GM18502 (cell line): Measurements from ENCODE around the gene GPR108.

Experiments used
- ATAC-seq: cut with Tn5 transposase; IDR thresholded peaks from one replicate; pipeline ENCODE4 v1.9.1; 2021; ENCODE audit warnings: mild to moderate bottlenecking; ENCODE audit not compliant: unreplicated experiment, poor library complexity

Gene GPR108

DNA sequence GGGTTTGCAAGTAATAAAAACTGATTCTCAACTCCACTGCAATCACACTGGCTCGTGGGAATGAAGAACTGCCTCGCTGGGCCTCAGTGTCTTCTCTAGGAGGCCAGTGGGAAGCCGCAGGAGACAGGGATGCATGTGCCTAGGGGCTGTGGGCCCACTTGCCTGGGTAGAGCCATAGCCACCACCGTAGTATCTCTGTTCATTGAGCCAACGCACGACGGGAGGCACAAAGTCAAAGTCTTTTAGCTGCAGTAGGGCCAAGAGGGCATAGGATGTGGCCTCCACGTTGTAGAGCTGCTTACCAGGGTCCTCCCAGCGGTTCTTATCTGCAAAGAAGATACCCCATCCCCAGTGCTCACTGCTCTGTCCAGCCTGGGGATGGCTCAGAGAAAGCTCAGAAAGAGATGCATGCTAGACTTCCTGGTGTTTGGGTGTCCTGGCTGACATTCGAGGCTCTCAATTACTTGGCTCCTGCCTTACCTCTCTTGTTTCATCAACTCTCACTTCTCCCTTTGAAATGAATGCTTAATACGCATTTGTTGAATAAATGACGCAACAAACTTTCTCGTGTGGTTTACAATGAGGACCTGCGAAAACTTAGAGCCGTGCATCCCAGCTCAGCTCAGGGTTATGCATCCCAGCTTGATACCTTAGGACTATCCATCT, 51.3 kb downstream of the GPR108 start:
- no peak for ATAC-seq

DNA sequence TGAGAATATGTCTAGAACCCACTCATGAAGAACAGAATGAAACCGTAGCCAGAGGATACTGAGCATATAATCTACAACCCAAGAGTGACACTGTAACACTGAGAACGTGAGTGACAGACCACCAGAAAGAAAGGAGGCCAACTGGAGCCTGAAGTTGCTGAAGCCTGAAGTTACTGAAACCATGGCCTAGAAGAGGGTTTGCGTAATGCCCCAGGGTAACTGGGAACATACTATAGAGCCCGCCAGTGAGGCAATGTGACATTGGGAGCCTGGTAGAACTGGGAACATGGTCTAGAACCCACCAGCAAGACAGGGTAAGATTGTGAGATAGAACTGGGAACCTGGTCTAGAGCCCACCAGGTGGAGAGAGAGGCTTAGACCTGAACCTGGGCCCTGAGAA, 51.9 kb downstream of the GPR108 start:
- ATAC-seq, result no peak

DNA sequence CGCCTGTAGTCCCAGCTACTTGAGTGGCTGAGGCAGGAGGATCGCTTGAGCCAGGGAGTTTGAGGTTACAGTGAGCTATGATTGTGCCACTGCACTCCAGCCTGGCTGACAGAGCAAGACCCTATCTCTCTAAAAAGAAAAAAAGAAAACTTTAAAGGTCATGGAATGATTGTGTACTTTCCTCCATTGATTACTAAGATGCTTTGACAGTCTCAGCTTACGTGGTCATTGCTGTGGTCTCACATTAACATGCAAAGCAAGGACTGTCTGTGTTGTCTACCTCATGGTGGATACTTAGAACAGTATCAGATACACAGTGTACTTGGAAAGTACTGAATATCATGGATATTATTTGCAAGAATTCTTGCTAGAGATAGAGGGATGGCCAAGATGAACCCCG, 53.4 kb downstream of the GPR108 start:
- ATAC-seq, result no peak

DNA sequence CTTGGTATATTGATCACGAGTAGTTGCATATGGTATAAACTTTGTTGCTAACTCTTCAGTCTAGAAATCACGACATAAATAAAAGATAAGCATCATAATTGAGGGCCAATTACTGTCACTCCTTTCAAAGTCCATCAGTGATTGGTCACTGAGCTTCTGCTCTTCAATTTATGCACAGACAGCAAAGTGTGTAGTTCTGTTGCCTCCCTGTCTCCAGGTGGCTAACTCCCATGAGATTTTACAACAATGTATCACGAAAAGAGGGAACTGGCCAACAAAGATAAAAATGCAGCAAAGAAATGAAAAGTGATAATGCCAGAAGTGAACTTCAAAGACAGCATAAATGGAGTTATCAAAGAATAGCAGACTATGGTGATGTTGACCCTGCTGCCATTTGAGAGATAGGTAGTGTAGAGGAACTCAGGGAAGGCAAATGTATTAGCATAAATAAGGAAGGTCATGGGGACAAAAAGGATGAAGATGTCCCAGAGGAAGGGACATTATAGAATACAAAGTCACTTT, 54.7 kb downstream of the GPR108 start:
- ATAC-seq, result no peak

DNA sequence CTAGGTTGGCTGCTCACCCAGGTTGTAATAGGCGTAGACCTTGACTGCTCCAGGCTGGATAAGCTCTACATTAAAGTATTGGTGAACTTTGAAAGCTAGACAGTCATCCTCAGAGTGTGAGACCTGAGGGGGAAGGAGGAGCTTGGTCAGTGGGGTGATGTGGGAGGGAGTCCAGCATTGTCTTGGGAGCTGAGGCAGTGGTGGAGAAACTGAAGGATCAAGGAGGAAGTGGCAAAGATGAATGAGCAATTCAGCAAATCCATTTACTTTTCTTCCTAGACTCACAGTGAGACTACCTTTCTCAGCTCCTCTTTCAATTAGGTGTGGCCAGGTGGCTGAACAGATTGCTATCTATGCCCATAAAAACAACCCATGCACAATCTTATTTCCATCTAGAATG, 57.2 kb downstream of the GPR108 start:
- ATAC-seq, result no peak
